Measurements from ENCODE around the gene PAH. TPM values are rescaled to one million over a fixed set of nuclear protein-coding genes. Genes with fewer than 3 reads are reported as not detected.

The PAH gene
- total RNA-seq, 6 experiments from 2014 or later, result not detected

- Mint-ChIP-seq H3K27ac (no peak overlapping the region), H3K36me3 (ENCODE audit: low read depth) (no peaks in the 10 kb centered on the region), H3K9me3 (no peaks in the 10 kb centered on the region), H3K4me3 (no peak overlapping the region), H3K27me3 (ENCODE audit: insufficient read depth) (peaks cover 7% of the 10 kb centered on the region; the same call in 1 of the 2 replicates), H3K4me1 (ENCODE audit: low read depth) (no peaks in the 10 kb centered on the region)
- TF ChIP-seq CTCF (IDR thresholded peaks at IDR 0.05), result no peak
- DNase-seq, result no peak
Measured at GRCh38 chr12:102793921-102794320, 123.1 kb downstream of the PAH start.

Other genes with a start within 250 kb of the PAH start
- not detected for gene ASCL1, start 40.4 kb upstream of the PAH start, total RNA-seq (2021; fragmentation: NEBNext Ultra II Directional; extraction: Animal tissue kit (Norgen Biotek cat#: 25700))